HEK293 (cell line): ENCODE measurements around the gene MTCL3.

Experiments used
- CTCF ChIA-PET: fragments of 350-600 bp; formaldehyde crosslinking; extraction: SDS; loops from one replicate; lab custom pipeline; 2021; ENCODE audit warnings: antibody characterized with exemption; lab: Yijun Ruan, JAX
- POLR2A ChIA-PET: fragments of 300-600 bp; formaldehyde crosslinking; extraction: SDS; loops from one replicate; lab custom pipeline; 2020; ENCODE audit warnings: antibody characterized with exemption, inconsistent platforms; lab: Yijun Ruan, JAX
- H3K27ac ChIP-seq: fragments of 200-500 bp; sonication (Bioruptor generic); 2 replicates; pipeline ENCODE4 v1.5.1; 2014; ENCODE audit warnings: low read depth, low read length, control low read depth, inconsistent platforms; ENCODE audit errors: extremely low read depth
- H3K36me3 ChIP-seq, 2 experiments: fragments of 200-500 bp in 1 of 2; sonication (Bioruptor generic) in 1 of 2; 1 replicate in 1 of 2; 2 replicates in 1 of 2; pipeline ENCODE4 v1.5.1; 2014 to 2017; ENCODE audit warnings: inconsistent platforms in 2 of 2, low read length in 2 of 2; ENCODE audit not compliant: control insufficient read depth in 2 of 2, insufficient read depth in 1 of 2
- H3K4me1 ChIP-seq: fragments of 200-500 bp; sonication (Bioruptor generic); 2 replicates; pipeline ENCODE4 v1.5.1; 2014; ENCODE audit warnings: mild to moderate bottlenecking, low read length, inconsistent platforms; ENCODE audit not compliant: control insufficient read depth, insufficient read depth
- H3K4me3 ChIP-seq: 2 replicates; pipeline ENCODE4 v1.5.1; 2011; ENCODE audit warnings: low read depth, mild to moderate bottlenecking, control low read depth, low read length, moderate library complexity
- H3K9me3 ChIP-seq: fragments of 200-500 bp; sonication (Bioruptor generic); 2 replicates; pipeline ENCODE4 v1.5.1; 2014; ENCODE audit warnings: low read depth, low read length, inconsistent platforms; ENCODE audit not compliant: control insufficient read depth, insufficient read depth
- ELK4 ChIP-seq: IDR thresholded peaks from 2 replicates; pipeline ENCODE4 v1.6.1; 2011; ENCODE audit warnings: mild to moderate bottlenecking, low read depth, low read length, borderline replicate concordance
- KLF7 ChIP-seq: fragments of 450-650 bp; formaldehyde crosslinking; IDR thresholded peaks from 2 replicates; pipeline ENCODE4 v1.5.1; 2016; ENCODE audit warnings: missing biosample characterization, missing genetic modification characterization, borderline replicate concordance
- KLF9 ChIP-seq: fragments of 450-650 bp; formaldehyde crosslinking; IDR thresholded peaks from 2 replicates; pipeline ENCODE4 v1.5.1; 2016; ENCODE audit warnings: missing biosample characterization, missing genetic modification characterization, low read depth
- MYNN ChIP-seq: fragments of 450-650 bp; formaldehyde crosslinking; IDR thresholded peaks from 2 replicates; pipeline ENCODE4 v1.5.1; 2016; ENCODE audit warnings: missing biosample characterization, missing genetic modification characterization, borderline replicate concordance
- SCRT1 ChIP-seq: fragments of 450-650 bp; formaldehyde crosslinking; IDR thresholded peaks from 2 replicates; pipeline ENCODE4 v1.5.1; 2016; ENCODE audit warnings: missing biosample characterization, missing genetic modification characterization, borderline replicate concordance
- ZBTB11 ChIP-seq: fragments of 450-650 bp; formaldehyde crosslinking; conservative IDR thresholded peaks from 2 replicates; pipeline ENCODE4 v1.5.1; 2016; ENCODE audit warnings: low read depth, missing biosample characterization, missing genetic modification characterization
- ZBTB49 ChIP-seq: fragments of 450-650 bp; formaldehyde crosslinking; IDR thresholded peaks from 2 replicates; pipeline ENCODE4 v1.5.1; 2016; ENCODE audit warnings: missing biosample characterization, missing genetic modification characterization, low read depth
- ZFP3 ChIP-seq: fragments of 450-650 bp; formaldehyde crosslinking; IDR thresholded peaks from 2 replicates; pipeline ENCODE4 v1.5.1; 2016; ENCODE audit warnings: low read depth, missing biosample characterization, missing genetic modification characterization
- ZNF121 ChIP-seq: fragments of 450-650 bp; formaldehyde crosslinking; IDR thresholded peaks from 2 replicates; pipeline ENCODE4 v1.5.1; 2016; ENCODE audit warnings: missing biosample characterization, missing genetic modification characterization
- ZNF146 ChIP-seq: fragments of 450-650 bp; formaldehyde crosslinking; IDR thresholded peaks from 2 replicates; pipeline ENCODE4 v1.5.1; 2016; ENCODE audit warnings: missing biosample characterization, missing genetic modification characterization
- ZNF169 ChIP-seq: fragments of 450-650 bp; formaldehyde crosslinking; IDR thresholded peaks from 2 replicates; pipeline ENCODE4 v1.5.1; 2016; ENCODE audit warnings: missing biosample characterization, missing genetic modification characterization
- ZNF175 ChIP-seq: fragments of 450-650 bp; formaldehyde crosslinking; IDR thresholded peaks from 2 replicates; pipeline ENCODE4 v1.5.1; 2016; ENCODE audit warnings: missing biosample characterization, missing genetic modification characterization
- ZNF184 ChIP-seq: fragments of 450-650 bp; IDR thresholded peaks from 2 replicates; pipeline ENCODE4 v1.5.1; 2018; ENCODE audit warnings: missing biosample characterization, mild to moderate bottlenecking, missing genetic modification characterization
- ZNF341 ChIP-seq: fragments of 450-650 bp; formaldehyde crosslinking; IDR thresholded peaks from 2 replicates; pipeline ENCODE4; 2016; ENCODE audit warnings: low read depth, missing biosample characterization, missing genetic modification characterization
- ZNF426 ChIP-seq: fragments of 450-650 bp; formaldehyde crosslinking; IDR thresholded peaks from 2 replicates; pipeline ENCODE4 v1.5.1; 2017; ENCODE audit warnings: missing biosample characterization, missing genetic modification characterization, mild to moderate bottlenecking, inconsistent platforms, moderate library complexity
- ZNF521 ChIP-seq: fragments of 450-650 bp; formaldehyde crosslinking; IDR thresholded peaks from 2 replicates; pipeline ENCODE4 v1.5.1; 2017; ENCODE audit warnings: missing biosample characterization, mild to moderate bottlenecking, missing genetic modification characterization
- ZNF555 ChIP-seq: fragments of 450-650 bp; formaldehyde crosslinking; conservative IDR thresholded peaks from 2 replicates; pipeline ENCODE4 v1.5.1; 2017; ENCODE audit warnings: missing biosample characterization, mild to moderate bottlenecking, missing genetic modification characterization, inconsistent platforms
- ZNF580 ChIP-seq: fragments of 450-650 bp; formaldehyde crosslinking; IDR thresholded peaks from 2 replicates; pipeline ENCODE4 v1.5.1; 2016; ENCODE audit warnings: missing biosample characterization, missing genetic modification characterization
- ZNF654 ChIP-seq: fragments of 450-650 bp; formaldehyde crosslinking; IDR thresholded peaks from 2 replicates; pipeline ENCODE4 v1.5.1; 2016; ENCODE audit warnings: low read depth, missing biosample characterization, missing genetic modification characterization
- ZNF658 ChIP-seq: fragments of 450-650 bp; formaldehyde crosslinking; IDR thresholded peaks from 2 replicates; pipeline ENCODE4; 2016; ENCODE audit warnings: missing biosample characterization, missing genetic modification characterization
- ZNF660 ChIP-seq: fragments of 450-650 bp; IDR thresholded peaks from 2 replicates; pipeline ENCODE4 v1.5.1; 2018; ENCODE audit warnings: missing biosample characterization, mild to moderate bottlenecking, missing genetic modification characterization
- ZNF830 ChIP-seq: fragments of 450-650 bp; IDR thresholded peaks from 2 replicates; pipeline ENCODE4 v1.5.0; 2018; ENCODE audit warnings: missing biosample characterization, missing genetic modification characterization, low read depth, mild to moderate bottlenecking, moderate library complexity
- ZSCAN4 ChIP-seq: fragments of 450-650 bp; formaldehyde crosslinking; IDR thresholded peaks from 2 replicates; pipeline ENCODE4 v1.5.1; 2017; ENCODE audit warnings: missing biosample characterization, missing genetic modification characterization

MTCL3 gene

GRCh38 chr6:127468936-127469335 is 50.2 kb downstream of the MTCL3 start:
- H3K4me3 ChIP-seq: no peak overlapping the region
- H3K27ac ChIP-seq: no peak overlapping the region
- CTCF ChIA-PET: interaction anchor here (0.7 to 1.0 kb wide), 5 partner anchors 10 to 72 kb away, joined by 3 to 4 read pairs (median 3); partner anchors contain the start of gene KIAA0408
- TF ChIP-seq ZNF184 (tag by site-specific recombination) (no peak), KLF9 (no peak), ZNF521 (tag by site-specific recombination) (no peak), MYNN (no peak), ZBTB11 (tag by site-specific recombination) (no peak), ZNF169 (tag by site-specific recombination) (no peak)
- TF ChIP-seq, all 188 proteins: peak for 0
- POLR2A ChIA-PET: no interaction called here
- Histone ChIP-seq H3K36me3 (no peaks in the 10 kb centered on the region; a peak in 1 of 3 replicates), H3K4me1 (no peaks in the 10 kb centered on the region), H3K9me3 (no peaks in the 10 kb centered on the region)

- H3K36me3 ChIP-seq: no peaks in the 10 kb centered on the region
- H3K9me3 ChIP-seq: no peaks in the 10 kb centered on the region
- TF ChIP-seq ZNF175 (tag by site-specific recombination): no peak
- no peak for TF ChIP-seq ZFP3 (tag by site-specific recombination)
- TF ChIP-seq SCRT1 (tag by site-specific recombination): no peak
- no peak for TF ChIP-seq ZNF555 (tag by site-specific recombination)
- TF ChIP-seq MYNN: no peak
- TF ChIP-seq ZNF121 (tag by site-specific recombination): no peak
- no peak for TF ChIP-seq ZNF146 (tag by site-specific recombination)
- TF ChIP-seq ELK4: no peak
- TF ChIP-seq ZNF658 (tag by site-specific recombination): no peak
- TF ChIP-seq, all 188 proteins: peak for 0
- no peak overlapping the region for H3K4me3 ChIP-seq
- no peaks in the 10 kb centered on the region for H3K4me1 ChIP-seq
- no peak overlapping the region for H3K27ac ChIP-seq
- CTCF ChIA-PET: interaction anchor here (0.6 to 3.1 kb wide), 11 partner anchors 15 to 1104 kb away, joined by 3 to 48 read pairs (median 4); no protein-coding TSS in a partner anchor
- POLR2A ChIA-PET: interaction anchor here (0.7 kb wide), 1 partner anchor 23 kb away, joined by 6 read pairs; no protein-coding TSS in a partner anchor
Observed at GRCh38 chr6:127466416-127466815, 52.7 kb downstream of the MTCL3 start.

GRCh38 chr6:127464881-127465459 is 54.2 kb downstream of the MTCL3 start:
- CTCF ChIA-PET: interaction anchor here (0.9 to 3.6 kb wide), 11 partner anchors 14 to 225 kb away, joined by 3 to 48 read pairs (median 12); no protein-coding TSS in a partner anchor
- Histone ChIP-seq H3K4me3 (no peak overlapping the region), H3K27ac (no peak overlapping the region), H3K9me3 (no peaks in the 10 kb centered on the region), H3K36me3 (no peaks in the 10 kb centered on the region), H3K4me1 (peaks cover 3% of the 10 kb centered on the region; the same call in 1 of the 2 replicates)
- POLR2A ChIA-PET: no interaction called here
- TF ChIP-seq ZNF654 (tag by site-specific recombination) (peak; percentile 71), ZNF580 (tag by site-specific recombination) (no peak), ZBTB49 (tag by site-specific recombination) (no peak), ZNF830 (tag by site-specific recombination) (no peak), ZNF426 (tag by site-specific recombination) (no peak), ZNF660 (0 out of 2 replicates have a peak, but pooled peaks have one; percentile 44), ZNF341 (tag by site-specific recombination) (no peak), ZSCAN4 (no peak), KLF7 (tag by site-specific recombination) (no peak)
